ENCODE measurements around the gene FHIT.
A peak's percentile ranks its signal among the peaks of the same experiment; 100 is the strongest.

Gene FHIT

GRCh38 chr3:59843821-59844220, 1407.4 kb downstream of the FHIT start:
- DNase-seq: no peak

GRCh38 chr3:59839810-59840515, 1411.3 kb downstream of the FHIT start:
- DNase-seq: peak; percentile 49

GRCh38 chr3:59839283-59839682, 1412.0 kb downstream of the FHIT start:
- DNase-seq: no peak

DNA sequence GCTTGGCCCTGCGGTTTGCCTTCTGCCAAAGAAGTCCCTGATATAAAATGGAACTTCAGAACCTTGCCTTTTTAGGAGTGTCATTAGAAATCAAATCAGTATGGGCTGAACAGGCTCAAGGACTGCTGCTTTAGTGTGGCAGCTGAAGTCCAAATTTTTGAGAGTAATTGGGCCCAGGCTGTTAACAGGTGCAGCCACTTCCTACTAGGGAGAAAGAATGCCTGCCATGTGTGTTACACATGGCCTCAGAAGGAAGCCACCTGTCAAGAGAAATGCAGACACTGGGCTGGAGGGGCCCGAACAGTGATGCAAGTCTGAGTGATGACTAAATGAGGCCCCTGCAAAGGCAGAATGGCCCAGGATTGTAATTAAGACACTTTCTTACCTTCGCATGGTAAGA, 1414.7 kb downstream of the FHIT start:
- DNase-seq: no peak

DNA sequence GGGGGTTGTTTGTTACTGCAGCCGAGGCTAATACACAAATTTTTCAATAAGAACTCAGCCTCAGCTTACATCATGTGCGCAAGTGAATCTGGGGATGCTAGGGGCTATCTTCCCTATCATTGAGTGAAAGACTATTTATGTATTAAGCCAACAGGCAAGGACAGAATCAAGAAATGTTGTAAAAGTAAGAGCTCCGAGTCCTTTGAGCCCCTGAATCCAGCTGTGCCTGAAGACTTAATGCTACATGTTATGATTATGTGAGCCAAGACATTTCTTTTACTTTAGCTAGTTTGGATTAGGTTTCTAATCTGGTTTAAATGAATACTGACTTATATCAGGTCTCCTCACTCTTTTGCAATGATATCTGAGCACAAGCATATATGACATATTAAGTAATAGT, 1418.5 kb downstream of the FHIT start:
- no peak for DNase-seq

GRCh38 chr3:59832241-59832640, 1419.0 kb downstream of the FHIT start:
- no peak for DNase-seq

GRCh38 chr3:59831394-59831793, 1419.9 kb downstream of the FHIT start:
- DNase-seq: no peak

GRCh38 chr3:59829527-59829926, 1421.7 kb downstream of the FHIT start:
- no peak for DNase-seq

DNA sequence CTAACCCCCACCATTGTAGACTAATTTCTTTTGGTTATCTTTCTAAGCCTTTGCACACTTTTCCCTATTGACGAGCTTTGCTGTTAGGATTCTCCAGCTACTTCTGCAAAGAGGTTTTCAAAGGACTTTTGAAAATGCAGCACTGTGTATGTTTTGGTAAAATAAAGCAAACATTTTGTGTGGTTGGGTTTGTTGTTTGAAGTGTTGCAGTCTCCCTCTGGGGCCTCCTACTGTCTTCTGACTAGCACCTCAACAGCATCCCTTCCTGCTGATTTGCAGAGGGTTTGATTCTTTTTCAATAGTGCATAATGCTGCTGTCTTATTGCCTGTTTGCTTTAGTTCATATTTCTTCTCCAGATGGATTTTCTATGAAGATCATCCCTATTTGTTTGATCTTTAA, 1426.4 kb downstream of the FHIT start:
- no peak for DNase-seq

- no peak for DNase-seq
These were observed 1430.0 kb downstream of the FHIT start for GRCh38 chr3:59821274-59821673.

DNA sequence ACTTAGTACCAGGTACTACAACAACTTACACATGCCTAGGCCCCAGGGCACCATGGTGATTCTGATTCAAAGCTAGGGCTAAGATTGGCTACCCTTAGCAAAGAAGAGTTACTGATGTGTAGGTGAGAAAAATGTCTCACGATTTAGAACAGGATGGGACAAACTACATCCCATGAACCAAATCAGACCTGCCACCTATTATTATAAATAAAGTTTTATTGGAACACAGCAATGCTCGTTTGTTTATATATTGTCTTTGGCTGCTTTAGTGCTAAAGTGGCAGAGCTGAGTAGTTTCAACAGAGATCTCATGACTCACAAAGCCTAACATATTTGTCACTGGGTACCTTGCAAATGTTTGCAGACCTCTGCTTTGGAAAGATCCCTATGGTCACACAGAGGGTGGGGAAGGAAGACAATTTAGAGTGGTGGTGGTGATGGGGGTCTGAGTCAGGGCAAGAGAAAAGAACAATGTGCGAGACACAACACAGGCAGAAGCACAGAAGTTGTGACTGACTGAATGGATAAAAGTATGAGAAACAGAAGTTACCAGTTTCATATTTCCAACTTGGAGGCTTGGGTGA, 1430.8 kb downstream of the FHIT start:
- DNase-seq: no peak

DNA sequence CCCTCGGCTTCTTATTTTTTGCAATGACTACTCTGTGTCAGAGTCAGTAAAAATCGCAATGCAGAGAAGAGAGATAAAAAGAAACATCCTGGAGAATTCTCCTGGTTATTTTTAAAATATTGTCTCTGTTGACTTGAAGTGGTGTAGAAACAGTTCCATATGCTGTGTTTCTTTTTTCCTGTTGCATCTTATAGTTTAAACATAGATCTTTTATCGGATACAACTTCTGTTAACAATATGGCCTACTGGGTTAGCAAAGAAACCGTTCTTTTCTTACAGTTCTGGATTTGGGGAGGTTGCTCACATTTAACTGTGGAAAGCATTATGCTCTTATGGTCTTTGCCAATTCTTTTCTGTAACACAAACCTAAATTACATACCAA, 1432.3 kb downstream of the FHIT start:
- DNase-seq: no peak

GRCh38 chr3:59818033-59818918, 1433.0 kb downstream of the FHIT start:
- DNase-seq: no peak

- no peak for DNase-seq
These were observed 1433.7 kb downstream of the FHIT start for GRCh38 chr3:59817511-59817910.

GRCh38 chr3:59816312-59816711, 1434.9 kb downstream of the FHIT start:
- DNase-seq: no peak

DNA sequence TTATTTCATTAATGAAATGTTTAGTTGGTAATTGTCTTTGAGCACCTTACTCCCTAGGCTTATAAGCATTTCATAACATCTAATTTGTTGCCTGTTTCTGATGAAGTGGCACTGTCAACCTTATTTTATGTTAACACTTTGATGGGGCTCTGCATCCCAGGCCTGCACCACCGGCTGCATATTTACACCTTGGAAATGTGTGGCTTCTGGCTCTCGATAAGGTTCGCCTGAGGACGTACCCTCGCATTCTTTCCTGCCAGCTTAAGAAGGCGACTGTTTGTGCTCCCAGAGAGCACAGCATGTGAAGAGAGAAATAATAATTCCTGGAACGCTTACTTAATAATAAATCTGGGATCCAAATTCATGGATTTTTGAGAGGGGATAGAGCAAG, 1438.1 kb downstream of the FHIT start:
- no peak for DNase-seq

GRCh38 chr3:59812237-59813147, 1438.8 kb downstream of the FHIT start:
- DNase-seq: peak; percentile 30

GRCh38 chr3:59811160-59811559, 1440.1 kb downstream of the FHIT start:
- no peak for DNase-seq

DNA sequence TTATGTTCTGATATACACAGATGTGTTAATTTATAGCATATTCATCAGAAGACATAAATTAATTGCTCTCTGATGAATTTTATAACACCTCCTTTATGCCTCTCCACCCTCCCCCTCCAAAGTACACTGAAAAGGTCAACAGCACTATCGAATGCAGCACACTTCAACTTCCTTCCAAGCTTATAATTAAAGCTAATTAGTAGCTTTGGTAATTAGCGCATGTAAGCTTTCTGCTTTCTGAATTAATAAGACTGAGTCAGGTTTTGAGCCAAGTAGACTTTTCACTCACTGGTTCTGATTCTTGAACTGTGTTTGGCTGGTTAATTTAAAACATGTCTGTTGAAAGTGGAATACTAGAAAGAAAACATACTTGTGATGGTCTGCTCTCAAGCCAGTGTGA, 1440.6 kb downstream of the FHIT start:
- no peak for DNase-seq

DNA sequence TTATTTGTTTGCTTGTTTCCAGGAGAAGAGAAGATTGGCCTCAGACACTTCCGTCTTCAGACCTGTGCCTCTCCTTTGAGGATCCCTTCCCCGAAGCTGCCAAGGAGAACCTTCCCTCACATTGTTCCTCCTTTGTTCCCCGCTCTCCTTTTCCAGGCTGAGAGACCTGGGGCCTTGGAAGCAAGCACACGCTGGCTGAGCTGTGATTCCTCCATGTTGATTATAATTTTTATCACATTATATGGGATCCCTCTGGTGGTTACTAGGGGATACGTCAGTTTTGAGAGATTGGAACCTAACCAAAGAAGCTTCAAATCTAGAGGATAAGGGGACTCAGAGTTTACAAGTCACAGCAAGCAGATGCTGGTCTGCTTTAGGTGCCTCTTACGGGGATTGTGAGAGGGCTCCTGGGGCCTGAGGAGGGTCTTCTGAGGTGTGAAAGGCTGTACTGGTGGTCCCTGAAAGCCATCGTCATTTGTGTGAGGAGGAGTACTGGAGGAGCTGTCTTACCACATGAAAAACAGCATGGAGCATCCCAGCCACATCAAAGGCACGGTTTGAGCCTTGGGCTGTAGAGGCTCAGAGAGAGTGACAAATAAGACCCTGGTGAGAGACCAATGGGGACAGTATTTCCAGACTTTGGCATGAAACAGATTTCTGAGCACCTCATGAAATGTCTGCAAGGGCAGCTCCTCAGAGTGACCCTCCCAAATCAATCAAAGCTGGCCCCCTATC, 1441.4 kb downstream of the FHIT start:
- peak; percentile 9 for DNase-seq

- DNase-seq: no peak
These were observed 1442.2 kb downstream of the FHIT start for GRCh38 chr3:59809016-59809415.

- DNase-seq: no peak
These were observed 1442.8 kb downstream of the FHIT start for GRCh38 chr3:59808446-59808845.
